ENCODE measurements around the gene ANKRD37.

The ANKRD37 gene

GRCh38 chr4:185405296-185405999 is 8.8 kb downstream of the ANKRD37 start:
- no peak for TF ChIP-seq CTCF (conservative IDR thresholded peaks at IDR 0.05)
- H3K27ac ChIP-seq, result no peak overlapping the region

- H3K27ac ChIP-seq, result no peak overlapping the region
- TF ChIP-seq CTCF (conservative IDR thresholded peaks at IDR 0.05), result no peak
Observed at GRCh38 chr4:185408432-185408831, 11.8 kb downstream of the ANKRD37 start.

GRCh38 chr4:185411849-185412248 is 15.2 kb downstream of the ANKRD37 start:
- no peak for TF ChIP-seq CTCF (conservative IDR thresholded peaks at IDR 0.05)
- H3K27ac ChIP-seq, result no peak overlapping the region

GRCh38 chr4:185412412-185412811 is 15.8 kb downstream of the ANKRD37 start:
- H3K27ac ChIP-seq, result no peak overlapping the region

GRCh38 chr4:185416955-185417354 is 20.3 kb downstream of the ANKRD37 start:
- H3K27ac ChIP-seq, result no peak overlapping the region
- TF ChIP-seq CTCF (conservative IDR thresholded peaks at IDR 0.05), result no peak

More at GRCh38 chr4:185412412-185412811, 15.8 kb downstream of the ANKRD37 start:
- no peak for TF ChIP-seq CTCF (conservative IDR thresholded peaks at IDR 0.05)

- H3K27ac ChIP-seq, result no peak overlapping the region
- TF ChIP-seq CTCF (conservative IDR thresholded peaks at IDR 0.05), result no peak
Observed at GRCh38 chr4:185421366-185422124, 24.9 kb downstream of the ANKRD37 start.

- no peak for TF ChIP-seq CTCF (conservative IDR thresholded peaks at IDR 0.05)
- H3K27ac ChIP-seq, result peak overlapping the region; percentile 97
Observed at GRCh38 chr4:185424905-185425646, 28.4 kb downstream of the ANKRD37 start.
